ENCODE data around the gene HMOX1.

DNA sequence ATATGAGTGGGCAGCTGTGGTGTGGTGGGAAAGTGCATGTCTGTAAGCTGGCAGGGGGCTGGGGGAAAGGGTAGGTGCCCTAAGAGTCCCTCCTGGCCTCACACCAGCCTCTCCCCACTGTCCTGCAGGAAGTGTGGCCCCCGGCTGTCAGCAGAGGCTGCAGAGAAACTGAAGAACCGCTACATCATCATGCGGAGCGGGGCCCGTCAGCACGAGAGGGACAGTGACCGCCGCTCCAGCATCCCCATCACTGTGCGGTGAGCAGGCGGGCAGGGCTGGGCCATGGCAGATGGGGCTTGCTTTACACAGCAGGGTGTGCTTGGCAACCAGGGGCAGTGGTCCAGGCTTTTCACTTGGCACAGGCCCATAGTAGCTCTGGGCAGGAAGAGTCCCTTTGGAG, 38.9 kb downstream of the HMOX1 start:
- TF ChIP-seq, protein P1, sequence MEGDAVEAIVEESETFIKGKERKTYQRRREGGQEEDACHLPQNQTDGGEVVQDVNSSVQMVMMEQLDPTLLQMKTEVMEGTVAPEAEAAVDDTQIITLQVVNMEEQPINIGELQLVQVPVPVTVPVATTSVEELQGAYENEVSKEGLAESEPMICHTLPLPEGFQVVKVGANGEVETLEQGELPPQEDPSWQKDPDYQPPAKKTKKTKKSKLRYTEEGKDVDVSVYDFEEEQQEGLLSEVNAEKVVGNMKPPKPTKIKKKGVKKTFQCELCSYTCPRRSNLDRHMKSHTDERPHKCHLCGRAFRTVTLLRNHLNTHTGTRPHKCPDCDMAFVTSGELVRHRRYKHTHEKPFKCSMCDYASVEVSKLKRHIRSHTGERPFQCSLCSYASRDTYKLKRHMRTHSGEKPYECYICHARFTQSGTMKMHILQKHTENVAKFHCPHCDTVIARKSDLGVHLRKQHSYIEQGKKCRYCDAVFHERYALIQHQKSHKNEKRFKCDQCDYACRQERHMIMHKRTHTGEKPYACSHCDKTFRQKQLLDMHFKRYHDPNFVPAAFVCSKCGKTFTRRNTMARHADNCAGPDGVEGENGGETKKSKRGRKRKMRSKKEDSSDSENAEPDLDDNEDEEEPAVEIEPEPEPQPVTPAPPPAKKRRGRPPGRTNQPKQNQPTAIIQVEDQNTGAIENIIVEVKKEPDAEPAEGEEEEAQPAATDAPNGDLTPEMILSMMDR (conservative IDR thresholded peaks at IDR 0.05 in 1 of 2, IDR thresholded peaks at IDR 0.05 in 1 of 2; ENCODE audit: extremely low read depth in 1 of 2, insufficient read depth in 1 of 2, low read depth in 1 of 2, low read length in 2 of 2) = no peak
- no peak for TF ChIP-seq EZH2 (IDR thresholded peaks at IDR 0.05; ENCODE audit: borderline replicate concordance, low read length)
